Fibroblast of skin of left quadriceps (primary cell): ENCODE data around the gene SRR.

Source experiments
- DNase-seq, 2 experiments: peaks; one replicate each; pipeline ENCODE4 v3.0.0-alpha.2; 2013; ENCODE audit warnings: low read depth in 2 of 2

SRR gene

GRCh38 chr17:2371183-2372130 lies 67.7 kb downstream of the SRR start:
- DNase-seq: no peak

- DNase-seq: no peak
Measured at GRCh38 chr17:2372180-2372579, 68.4 kb downstream of the SRR start.

- DNase-seq: no peak
Measured at GRCh38 chr17:2372681-2373080, 68.9 kb downstream of the SRR start.

GRCh38 chr17:2373179-2373578 lies 69.4 kb downstream of the SRR start:
- DNase-seq: no peak
